ENCODE measurements around the gene CDH4.

GRCh38 chr20:61601361-61601760, 349.3 kb downstream of the CDH4 start:
- TF ChIP-seq CTCF (conservative IDR thresholded peaks at IDR 0.05) = no peak
- TF ChIP-seq ZFX (IDR thresholded peaks at IDR 0.05) = no peak

Measured in C4-2B (cell line).